PC-9 (cell line): ENCODE measurements around the gene CELA3A.
"Not testable (repeated sequence)": the region's sequence is repeated elsewhere in the genome, so short reads cannot be mapped to it uniquely, and the experiment has no call there.

ENCODE experiments used
- CTCF ChIP-seq: fragments of 200-600 bp; sonication (generic); conservative IDR thresholded peaks from 2 replicates; pipeline ENCODE4 v1.6.1; 2017; ENCODE audit warnings: mixed run types, antibody characterized with exemption, mild to moderate bottlenecking, moderate library complexity
- EZH2 ChIP-seq: fragments of 200-600 bp; sonication (generic); IDR thresholded peaks from 2 replicates; pipeline ENCODE4 v1.8.0; 2017; ENCODE audit warnings: antibody characterized with exemption, low read depth

- TF ChIP-seq CTCF, EZH2: not testable (repeated sequence)
These were observed 6.7 kb upstream of the CELA3A start for GRCh38 chr1:21994716-21995115.
